ENCODE results near the gene OR10A2. TPM values are rescaled to one million over a fixed set of nuclear protein-coding genes. Genes with fewer than 3 reads are reported as not detected.
"Not testable (repeated sequence)": the region's sequence is repeated elsewhere in the genome, so short reads cannot be mapped to it uniquely, and the experiment has no call there.

OR10A2 gene
- total RNA-seq, 1 donor from 2014 or later: not detected

GRCh38 chr11:6895010-6895409 lies 32.2 kb downstream of the OR10A2 start:
- H3K36me3 ChIP-seq: no peaks in the 10 kb centered on the region
- H3K9me3 ChIP-seq (replicated peaks): no peaks in the 10 kb centered on the region
- no peaks in the 10 kb centered on the region for H3K27me3 ChIP-seq (ENCODE audit: low read depth)
- H3K4me1 ChIP-seq: no peaks in the 10 kb centered on the region
- TF ChIP-seq, protein P1, sequence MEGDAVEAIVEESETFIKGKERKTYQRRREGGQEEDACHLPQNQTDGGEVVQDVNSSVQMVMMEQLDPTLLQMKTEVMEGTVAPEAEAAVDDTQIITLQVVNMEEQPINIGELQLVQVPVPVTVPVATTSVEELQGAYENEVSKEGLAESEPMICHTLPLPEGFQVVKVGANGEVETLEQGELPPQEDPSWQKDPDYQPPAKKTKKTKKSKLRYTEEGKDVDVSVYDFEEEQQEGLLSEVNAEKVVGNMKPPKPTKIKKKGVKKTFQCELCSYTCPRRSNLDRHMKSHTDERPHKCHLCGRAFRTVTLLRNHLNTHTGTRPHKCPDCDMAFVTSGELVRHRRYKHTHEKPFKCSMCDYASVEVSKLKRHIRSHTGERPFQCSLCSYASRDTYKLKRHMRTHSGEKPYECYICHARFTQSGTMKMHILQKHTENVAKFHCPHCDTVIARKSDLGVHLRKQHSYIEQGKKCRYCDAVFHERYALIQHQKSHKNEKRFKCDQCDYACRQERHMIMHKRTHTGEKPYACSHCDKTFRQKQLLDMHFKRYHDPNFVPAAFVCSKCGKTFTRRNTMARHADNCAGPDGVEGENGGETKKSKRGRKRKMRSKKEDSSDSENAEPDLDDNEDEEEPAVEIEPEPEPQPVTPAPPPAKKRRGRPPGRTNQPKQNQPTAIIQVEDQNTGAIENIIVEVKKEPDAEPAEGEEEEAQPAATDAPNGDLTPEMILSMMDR (IDR thresholded peaks at IDR 0.05; ENCODE audit: borderline replicate concordance): no peak
- no peak overlapping the region for H3K4me3 ChIP-seq
- no peak overlapping the region for H3K27ac ChIP-seq (replicated peaks)
- DNase-seq: no peak
- intact Hi-C loops (cut with micrococcal nuclease): no loop called here

DNA sequence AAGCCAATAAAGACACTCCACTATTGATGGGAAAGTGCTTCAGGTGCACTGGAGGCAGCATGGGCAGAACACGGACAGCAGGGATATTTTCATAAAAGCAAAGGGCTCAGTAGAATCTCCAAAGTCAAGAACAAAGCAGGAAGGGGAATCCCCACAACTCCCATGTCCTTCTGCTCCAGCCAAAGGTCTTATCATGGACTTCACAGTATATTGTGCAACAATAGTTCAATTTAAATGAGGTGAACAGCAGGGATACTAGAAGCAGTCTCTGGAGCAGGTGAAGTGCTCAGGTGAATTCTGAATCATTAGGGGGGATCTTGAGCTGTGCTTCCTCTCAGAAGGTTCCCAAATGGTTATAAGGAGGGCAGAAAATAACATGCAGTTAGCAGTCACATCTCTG lies 36.1 kb downstream of the OR10A2 start:
- H3K4me3 ChIP-seq: no peak overlapping the region
- no peaks in the 10 kb centered on the region for H3K4me1 ChIP-seq
- H3K27ac ChIP-seq (replicated peaks): no peak overlapping the region
- H3K9me3 ChIP-seq (replicated peaks): no peaks in the 10 kb centered on the region
- intact Hi-C loops (cut with micrococcal nuclease): no loop called here
- H3K27me3 ChIP-seq (ENCODE audit: low read depth): no peaks in the 10 kb centered on the region
- DNase-seq: no peak
- no peaks in the 10 kb centered on the region for H3K36me3 ChIP-seq
- TF ChIP-seq, protein P1 (IDR thresholded peaks at IDR 0.05; ENCODE audit: borderline replicate concordance): no peak

DNA sequence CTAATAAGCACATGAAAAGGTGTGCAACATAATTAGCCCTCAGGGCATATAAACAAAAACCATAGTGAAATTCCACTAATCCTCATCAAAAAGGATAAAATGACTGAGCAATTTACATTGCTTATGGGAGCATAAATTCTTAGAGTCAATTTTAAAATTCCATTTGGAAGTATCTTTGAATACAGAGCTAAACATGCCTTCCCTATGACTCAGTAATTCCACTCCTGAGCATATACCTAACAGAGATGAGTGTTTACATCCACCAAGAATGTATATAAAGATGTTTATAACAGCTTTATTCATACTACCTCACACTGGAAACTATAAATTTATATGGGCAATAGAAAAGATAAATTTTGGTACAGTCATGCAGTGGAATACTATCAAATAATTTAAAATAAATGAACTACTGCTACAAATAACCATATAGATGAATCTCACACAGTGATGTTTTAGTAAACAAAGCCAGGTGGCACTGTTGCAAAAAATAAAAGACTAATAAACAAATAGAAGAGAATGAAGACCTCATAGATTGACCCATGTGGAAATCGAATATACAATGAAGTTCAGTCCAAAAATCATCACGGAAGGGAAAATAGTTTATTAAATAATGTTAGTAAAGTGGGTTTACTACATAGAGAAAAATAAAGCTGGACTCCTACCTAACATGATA lies 37.6 kb downstream of the OR10A2 start:
- no peak overlapping the region for H3K27ac ChIP-seq (replicated peaks)
- intact Hi-C loops (cut with micrococcal nuclease): no loop called here
- no peak overlapping the region for H3K4me3 ChIP-seq
- H3K4me1 ChIP-seq: no peaks in the 10 kb centered on the region
- no peaks in the 10 kb centered on the region for H3K9me3 ChIP-seq (replicated peaks)
- H3K27me3 ChIP-seq (ENCODE audit: low read depth): no peaks in the 10 kb centered on the region
- TF ChIP-seq, protein P1 (IDR thresholded peaks at IDR 0.05; ENCODE audit: borderline replicate concordance): no peak
- DNase-seq: no peak
- H3K36me3 ChIP-seq: no peaks in the 10 kb centered on the region

DNA sequence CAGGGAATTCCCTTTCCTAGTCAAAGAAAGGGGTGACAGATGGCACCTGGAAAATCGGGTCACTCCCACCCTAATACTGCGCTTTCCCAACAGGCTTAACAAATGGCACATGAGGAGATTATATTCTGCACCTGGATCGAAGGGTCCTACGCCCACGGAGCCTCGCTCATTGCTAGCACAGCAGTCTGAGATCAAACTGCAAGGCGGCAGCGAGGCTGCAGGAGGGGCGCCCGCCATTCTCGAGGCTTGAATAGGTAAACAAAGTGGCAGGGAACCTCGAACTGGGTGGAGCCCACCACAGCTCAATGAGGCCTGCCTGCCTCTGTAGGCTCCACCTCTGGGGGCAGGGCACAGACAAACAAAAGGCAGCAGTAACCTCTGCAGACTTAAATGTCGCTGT lies 41.9 kb downstream of the OR10A2 start:
- H3K27me3 ChIP-seq (ENCODE audit: low read depth); intact Hi-C loops (cut with micrococcal nuclease); H3K36me3 ChIP-seq; H3K4me1 ChIP-seq; H3K4me3 ChIP-seq; H3K27ac ChIP-seq (replicated peaks); H3K9me3 ChIP-seq (replicated peaks): not testable (repeated sequence)
- peak; percentile 11 for DNase-seq

- no peaks in the 10 kb centered on the region for H3K4me1 ChIP-seq
- no peaks in the 10 kb centered on the region for H3K9me3 ChIP-seq (replicated peaks)
- intact Hi-C loops (cut with micrococcal nuclease): no loop called here
- H3K27me3 ChIP-seq (ENCODE audit: low read depth): no peaks in the 10 kb centered on the region
- no peaks in the 10 kb centered on the region for H3K36me3 ChIP-seq
- H3K27ac ChIP-seq (replicated peaks): no peak overlapping the region
- DNase-seq: no peak
- no peak overlapping the region for H3K4me3 ChIP-seq
- TF ChIP-seq, protein P1 (IDR thresholded peaks at IDR 0.05; ENCODE audit: borderline replicate concordance): no peak
Observed at GRCh38 chr11:6911378-6911777, 48.5 kb downstream of the OR10A2 start.

- no peaks in the 10 kb centered on the region for H3K36me3 ChIP-seq
- no peak overlapping the region for H3K4me3 ChIP-seq
- TF ChIP-seq, protein P1 (IDR thresholded peaks at IDR 0.05; ENCODE audit: borderline replicate concordance): no peak
- no peak overlapping the region for H3K27ac ChIP-seq (replicated peaks)
- intact Hi-C loops (cut with micrococcal nuclease): no loop called here
- no peaks in the 10 kb centered on the region for H3K4me1 ChIP-seq
- no peaks in the 10 kb centered on the region for H3K9me3 ChIP-seq (replicated peaks)
- no peak for DNase-seq
- H3K27me3 ChIP-seq (ENCODE audit: low read depth): no peaks in the 10 kb centered on the region
Observed at GRCh38 chr11:6911948-6912347, 49.1 kb downstream of the OR10A2 start.

All from left ventricle myocardium inferior (tissue), 1 donor.